IMR-90 (cell line): ENCODE data around the gene GRIN2B.

ENCODE experiments used
- BHLHE40 ChIP-seq: fragments of 150-350 bp; IDR thresholded peaks from 2 replicates; pipeline ENCODE4 v1.6.1; 2016; ENCODE audit warnings: mild to moderate bottlenecking, low read depth, low read length
- CHD1 ChIP-seq: IDR thresholded peaks from 2 replicates; pipeline ENCODE4 v1.6.1; 2012; ENCODE audit warnings: low read depth, low read length, improper control_type of control experiment
- FOS ChIP-seq: fragments of 150-350 bp; IDR thresholded peaks from 2 replicates; pipeline ENCODE4 v1.6.1; 2016; ENCODE audit warnings: low read depth, low read length
- MAFK ChIP-seq: IDR thresholded peaks from 2 replicates; pipeline ENCODE4 v1.6.1; 2012; ENCODE audit warnings: low read depth, low read length, improper control_type of control experiment
- MAZ ChIP-seq: IDR thresholded peaks from 2 replicates; pipeline ENCODE4 v1.6.1; 2012; ENCODE audit warnings: low read depth, mild to moderate bottlenecking, low read length, improper control_type of control experiment, moderate library complexity, borderline replicate concordance
- POLR2A ChIP-seq: IDR thresholded peaks from 2 replicates; pipeline ENCODE4 v1.6.1; 2012; ENCODE audit warnings: mild to moderate bottlenecking, low read depth, low read length
- RAD21 ChIP-seq: IDR thresholded peaks from 2 replicates; pipeline ENCODE4 v1.6.1; 2012; ENCODE audit warnings: low read length, improper control_type of control experiment
- RFX5 ChIP-seq: IDR thresholded peaks from 2 replicates; pipeline ENCODE4 v1.8.0; 2012; ENCODE audit warnings: low read depth, mild to moderate bottlenecking, low read length, moderate library complexity
- SMC3 ChIP-seq: fragments of 150-350 bp; IDR thresholded peaks from 2 replicates; pipeline ENCODE4 v1.6.1; 2016; ENCODE audit warnings: low read depth, mild to moderate bottlenecking, antibody characterized with exemption, low read length, moderate library complexity
- TF ChIP-seq, protein P1 (sequence below): conservative IDR thresholded peaks from 2 replicates; pipeline ENCODE4 v1.5.1; 2012; ENCODE audit warnings: mild to moderate bottlenecking, low read depth, low read length, improper control_type of control experiment
- TF ChIP-seq, protein P2 (sequence below): fragments of 150-350 bp; IDR thresholded peaks from 2 replicates; pipeline ENCODE4 v1.6.1; 2017; ENCODE audit warnings: mild to moderate bottlenecking, antibody characterized with exemption, low read length, low read depth

DNA sequence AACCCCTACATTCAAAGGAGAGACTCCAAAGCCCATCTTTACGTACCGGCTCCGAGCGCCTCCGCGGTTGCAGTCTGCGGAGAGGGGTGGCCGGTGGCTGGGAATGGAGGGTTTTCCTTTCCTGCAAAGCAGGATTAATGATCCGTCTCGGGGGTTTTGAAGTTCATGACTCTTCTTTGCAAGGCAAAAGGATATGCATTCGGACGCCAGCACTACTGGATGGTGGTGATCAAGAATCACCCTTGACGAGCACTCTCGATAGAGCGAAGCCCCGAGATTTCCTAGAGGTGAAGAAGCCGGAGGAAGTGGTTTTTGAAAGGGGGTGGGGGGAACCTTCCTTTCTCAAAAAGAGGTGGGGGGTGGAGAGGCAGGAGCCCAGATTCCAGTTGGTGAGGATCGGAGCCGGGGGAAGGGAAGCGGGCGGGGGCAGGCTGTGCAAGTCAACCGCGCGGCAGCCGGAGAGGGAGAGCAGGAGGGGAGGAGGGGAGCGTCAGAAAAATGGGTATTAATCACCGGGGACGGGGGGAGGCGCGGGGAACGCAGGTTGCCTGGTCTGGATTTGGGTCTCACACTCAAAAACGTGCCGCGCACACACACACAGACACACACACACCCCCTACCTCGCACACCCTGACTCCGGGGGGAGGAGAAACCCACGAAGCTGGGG, at the start of gene GRIN2B:
- TF ChIP-seq, protein P1, sequence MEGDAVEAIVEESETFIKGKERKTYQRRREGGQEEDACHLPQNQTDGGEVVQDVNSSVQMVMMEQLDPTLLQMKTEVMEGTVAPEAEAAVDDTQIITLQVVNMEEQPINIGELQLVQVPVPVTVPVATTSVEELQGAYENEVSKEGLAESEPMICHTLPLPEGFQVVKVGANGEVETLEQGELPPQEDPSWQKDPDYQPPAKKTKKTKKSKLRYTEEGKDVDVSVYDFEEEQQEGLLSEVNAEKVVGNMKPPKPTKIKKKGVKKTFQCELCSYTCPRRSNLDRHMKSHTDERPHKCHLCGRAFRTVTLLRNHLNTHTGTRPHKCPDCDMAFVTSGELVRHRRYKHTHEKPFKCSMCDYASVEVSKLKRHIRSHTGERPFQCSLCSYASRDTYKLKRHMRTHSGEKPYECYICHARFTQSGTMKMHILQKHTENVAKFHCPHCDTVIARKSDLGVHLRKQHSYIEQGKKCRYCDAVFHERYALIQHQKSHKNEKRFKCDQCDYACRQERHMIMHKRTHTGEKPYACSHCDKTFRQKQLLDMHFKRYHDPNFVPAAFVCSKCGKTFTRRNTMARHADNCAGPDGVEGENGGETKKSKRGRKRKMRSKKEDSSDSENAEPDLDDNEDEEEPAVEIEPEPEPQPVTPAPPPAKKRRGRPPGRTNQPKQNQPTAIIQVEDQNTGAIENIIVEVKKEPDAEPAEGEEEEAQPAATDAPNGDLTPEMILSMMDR = no peak
- no peak for TF ChIP-seq RFX5
- TF ChIP-seq RAD21 = no peak
- no peak for TF ChIP-seq MAZ
- TF ChIP-seq BHLHE40 = no peak
- no peak for TF ChIP-seq FOS
- TF ChIP-seq POLR2A = no peak
- TF ChIP-seq, protein P2, sequence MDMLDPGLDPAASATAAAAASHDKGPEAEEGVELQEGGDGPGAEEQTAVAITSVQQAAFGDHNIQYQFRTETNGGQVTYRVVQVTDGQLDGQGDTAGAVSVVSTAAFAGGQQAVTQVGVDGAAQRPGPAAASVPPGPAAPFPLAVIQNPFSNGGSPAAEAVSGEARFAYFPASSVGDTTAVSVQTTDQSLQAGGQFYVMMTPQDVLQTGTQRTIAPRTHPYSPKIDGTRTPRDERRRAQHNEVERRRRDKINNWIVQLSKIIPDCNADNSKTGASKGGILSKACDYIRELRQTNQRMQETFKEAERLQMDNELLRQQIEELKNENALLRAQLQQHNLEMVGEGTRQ = no peak
- TF ChIP-seq SMC3 = no peak
- TF ChIP-seq CHD1 = no peak
- no peak for TF ChIP-seq MAFK
